Measurements from ENCODE around the gene IL1RAPL1. TPM values are rescaled to one million over a fixed set of nuclear protein-coding genes. Genes with fewer than 3 reads are reported as not detected.

IL1RAPL1 gene
- polyA plus RNA-seq, 1 donor = 0.34 TPM

DNA sequence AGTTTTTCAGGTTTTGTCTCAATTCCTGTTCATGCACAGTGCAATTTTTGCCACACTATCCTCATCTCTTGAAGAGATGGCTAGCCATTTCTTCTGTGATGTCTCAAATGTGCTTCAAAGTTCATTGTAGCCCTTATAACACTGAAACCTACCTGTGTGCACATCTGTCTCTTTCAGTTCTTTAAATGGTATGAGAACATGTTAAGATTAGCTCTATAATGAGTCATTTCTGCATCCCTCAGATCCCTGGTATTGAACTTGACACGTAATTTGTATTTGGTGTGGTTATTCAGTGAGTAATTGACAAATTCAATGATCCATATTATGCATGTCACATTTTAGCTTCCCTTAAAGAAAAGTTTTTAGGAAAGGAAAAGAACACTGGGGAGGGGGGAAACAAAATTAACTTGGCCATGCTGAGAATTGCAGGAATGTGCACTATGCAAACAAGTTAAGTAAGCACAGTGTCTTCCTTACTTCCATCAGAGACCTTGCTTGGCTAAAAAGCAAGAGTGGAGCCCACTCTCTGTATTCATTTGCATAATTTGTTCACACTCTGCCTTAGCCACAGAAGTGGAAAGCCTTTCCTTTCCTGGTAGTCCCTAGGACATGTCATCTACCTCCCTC lies 968.3 kb downstream of the IL1RAPL1 start:
- no peak overlapping the region for H3K4me3 ChIP-seq (ENCODE audit: low read length)
- H3K36me3 ChIP-seq (ENCODE audit: control insufficient read depth, insufficient read depth, low read length) = no peaks in the 10 kb centered on the region
- H3K27me3 ChIP-seq (ENCODE audit: control insufficient read depth, insufficient read depth, low read length) = no peaks in the 10 kb centered on the region
- H3K4me1 ChIP-seq (ENCODE audit: control insufficient read depth, insufficient read depth, low read length) = no peaks in the 10 kb centered on the region
- DNase-seq = no peak
- whole genome bisulfite sequencing (ENCODE audit: insufficient coverage, low lambda C conversion rate) = no CpG with 5 or more reads among the region's 1 CpG
- H3K9me3 ChIP-seq (ENCODE audit: control insufficient read depth, low read depth, low read length) = no peaks in the 10 kb centered on the region
- H3K27ac ChIP-seq (ENCODE audit: low read length) = no peak overlapping the region

DNA sequence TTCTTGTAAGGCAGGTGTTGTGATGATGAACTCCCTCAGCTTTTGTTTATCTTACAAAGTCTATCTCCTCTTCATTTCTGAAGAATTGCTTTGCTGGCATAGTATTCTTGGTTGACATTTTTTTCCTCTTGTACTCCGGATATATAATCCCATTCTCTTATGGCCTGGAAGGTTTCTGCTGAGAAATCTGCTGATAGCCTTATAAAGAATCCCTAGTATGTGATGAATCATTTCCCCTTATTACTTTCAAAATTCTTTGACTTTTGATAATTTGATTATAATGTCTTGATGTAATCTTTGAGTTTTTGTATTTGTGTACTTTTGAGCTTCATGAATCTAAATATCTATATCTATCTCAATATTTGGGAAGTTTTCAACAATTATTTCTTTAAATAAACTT lies 972.8 kb downstream of the IL1RAPL1 start:
- Histone ChIP-seq H3K9me3 (ENCODE audit: control insufficient read depth, low read depth, low read length) (no peaks in the 10 kb centered on the region), H3K27ac (ENCODE audit: low read length) (no peak overlapping the region), H3K27me3 (ENCODE audit: control insufficient read depth, insufficient read depth, low read length) (no peaks in the 10 kb centered on the region), H3K4me3 (ENCODE audit: low read length) (no peak overlapping the region), H3K36me3 (ENCODE audit: control insufficient read depth, insufficient read depth, low read length) (no peaks in the 10 kb centered on the region), H3K4me1 (ENCODE audit: control insufficient read depth, insufficient read depth, low read length) (no peaks in the 10 kb centered on the region)
- no CpG with 5 or more reads among the region's 1 CpG for WGBS (ENCODE audit: insufficient coverage, low lambda C conversion rate)
- no peak for DNase-seq

DNA sequence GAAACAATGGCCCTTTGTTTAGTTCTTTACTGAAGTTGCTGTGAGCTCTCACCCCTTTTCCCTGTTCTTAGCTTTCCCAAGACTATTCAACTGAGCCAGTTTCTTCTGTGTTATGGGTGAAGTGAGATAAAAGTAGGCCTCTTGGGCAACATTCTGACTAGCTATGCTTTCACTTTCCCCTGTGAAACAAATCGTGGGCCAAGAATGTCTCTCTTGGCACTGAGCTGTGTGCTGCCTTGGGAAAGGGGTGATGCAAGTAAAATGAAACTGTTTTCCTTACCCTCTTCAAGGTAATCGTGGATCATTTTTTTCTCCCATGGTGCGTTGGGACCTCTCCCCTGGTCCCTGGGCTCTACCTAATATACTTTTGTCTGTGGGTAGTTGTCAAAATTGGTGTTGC lies 974.2 kb downstream of the IL1RAPL1 start:
- WGBS (ENCODE audit: insufficient coverage, low lambda C conversion rate) = no CpG with 5 or more reads among the region's 3 CpGs
- no peaks in the 10 kb centered on the region for H3K9me3 ChIP-seq (ENCODE audit: control insufficient read depth, low read depth, low read length)
- H3K36me3 ChIP-seq (ENCODE audit: control insufficient read depth, insufficient read depth, low read length) = no peaks in the 10 kb centered on the region
- no peak overlapping the region for H3K4me3 ChIP-seq (ENCODE audit: low read length)
- H3K27ac ChIP-seq (ENCODE audit: low read length) = no peak overlapping the region
- H3K27me3 ChIP-seq (ENCODE audit: control insufficient read depth, insufficient read depth, low read length) = no peaks in the 10 kb centered on the region
- H3K4me1 ChIP-seq (ENCODE audit: control insufficient read depth, insufficient read depth, low read length) = no peaks in the 10 kb centered on the region
- no peak for DNase-seq

- H3K4me3 ChIP-seq (ENCODE audit: low read length) = no peak overlapping the region
- H3K36me3 ChIP-seq (ENCODE audit: control insufficient read depth, insufficient read depth, low read length) = no peaks in the 10 kb centered on the region
- no CpG with 5 or more reads among the region's 4 CpGs for WGBS (ENCODE audit: insufficient coverage, low lambda C conversion rate)
- no peak for DNase-seq
- no peaks in the 10 kb centered on the region for H3K4me1 ChIP-seq (ENCODE audit: control insufficient read depth, insufficient read depth, low read length)
- no peak overlapping the region for H3K27ac ChIP-seq (ENCODE audit: low read length)
- no peaks in the 10 kb centered on the region for H3K27me3 ChIP-seq (ENCODE audit: control insufficient read depth, insufficient read depth, low read length)
- no peaks in the 10 kb centered on the region for H3K9me3 ChIP-seq (ENCODE audit: control insufficient read depth, low read depth, low read length)
Measured at GRCh38 chrX:29580560-29580959, 993.3 kb downstream of the IL1RAPL1 start.

DNA sequence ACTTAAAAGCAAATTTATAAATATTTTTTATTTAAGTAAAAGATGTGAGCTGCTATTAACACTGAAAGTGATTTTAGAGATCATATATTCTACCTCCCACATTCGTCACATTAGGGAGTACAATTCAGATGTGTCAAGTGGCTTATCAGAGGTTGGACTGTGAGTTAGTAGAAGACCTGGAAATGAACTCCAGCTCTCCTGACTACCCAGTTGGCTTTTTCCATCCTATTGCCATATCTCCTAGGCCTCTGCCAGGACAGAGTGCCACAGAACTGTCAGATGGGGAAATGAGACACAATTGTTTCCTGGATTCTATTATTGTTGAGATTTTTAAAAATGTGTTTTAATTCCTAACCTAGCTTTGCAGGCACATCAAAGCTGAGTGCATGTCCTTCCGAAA lies 994.0 kb downstream of the IL1RAPL1 start:
- WGBS (ENCODE audit: insufficient coverage, low lambda C conversion rate) = no CpG with 5 or more reads among the region's 2 CpGs
- no peaks in the 10 kb centered on the region for H3K4me1 ChIP-seq (ENCODE audit: control insufficient read depth, insufficient read depth, low read length)
- H3K4me3 ChIP-seq (ENCODE audit: low read length) = no peak overlapping the region
- DNase-seq = no peak
- no peaks in the 10 kb centered on the region for H3K36me3 ChIP-seq (ENCODE audit: control insufficient read depth, insufficient read depth, low read length)
- no peaks in the 10 kb centered on the region for H3K27me3 ChIP-seq (ENCODE audit: control insufficient read depth, insufficient read depth, low read length)
- no peaks in the 10 kb centered on the region for H3K9me3 ChIP-seq (ENCODE audit: control insufficient read depth, low read depth, low read length)
- no peak overlapping the region for H3K27ac ChIP-seq (ENCODE audit: low read length)

- no peak overlapping the region for H3K4me3 ChIP-seq (ENCODE audit: low read length)
- no peaks in the 10 kb centered on the region for H3K4me1 ChIP-seq (ENCODE audit: control insufficient read depth, insufficient read depth, low read length)
- H3K9me3 ChIP-seq (ENCODE audit: control insufficient read depth, low read depth, low read length) = no peaks in the 10 kb centered on the region
- no peaks in the 10 kb centered on the region for H3K27me3 ChIP-seq (ENCODE audit: control insufficient read depth, insufficient read depth, low read length)
- no peak overlapping the region for H3K27ac ChIP-seq (ENCODE audit: low read length)
- no peaks in the 10 kb centered on the region for H3K36me3 ChIP-seq (ENCODE audit: control insufficient read depth, insufficient read depth, low read length)
- DNase-seq = no peak
- WGBS (ENCODE audit: insufficient coverage, low lambda C conversion rate) = no CpG with 5 or more reads among the region's 2 CpGs
Measured at GRCh38 chrX:29587107-29587506, 999.9 kb downstream of the IL1RAPL1 start.

DNA sequence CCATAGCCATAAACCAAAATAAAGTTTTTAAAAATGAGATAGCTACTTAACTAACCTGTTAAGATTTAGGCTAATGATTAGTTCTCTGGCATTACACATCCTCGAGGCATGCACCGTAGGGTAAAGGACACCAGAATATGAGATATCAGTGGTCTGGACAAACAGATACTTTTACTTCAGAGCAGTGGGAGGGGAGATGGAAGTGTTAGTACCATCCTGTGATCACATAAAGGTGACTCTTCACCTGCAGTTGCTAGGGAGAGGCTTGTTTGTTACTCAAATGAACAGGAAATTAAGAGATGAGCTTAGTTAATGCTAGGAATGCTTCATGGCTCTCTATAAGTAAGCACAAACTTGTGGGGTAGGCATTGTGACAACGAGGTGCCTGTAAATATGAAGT lies 1003.7 kb downstream of the IL1RAPL1 start:
- Histone ChIP-seq H3K27me3 (ENCODE audit: control insufficient read depth, insufficient read depth, low read length) (no peaks in the 10 kb centered on the region), H3K4me1 (ENCODE audit: control insufficient read depth, insufficient read depth, low read length) (no peaks in the 10 kb centered on the region), H3K27ac (ENCODE audit: low read length) (no peak overlapping the region), H3K36me3 (ENCODE audit: control insufficient read depth, insufficient read depth, low read length) (no peaks in the 10 kb centered on the region), H3K9me3 (ENCODE audit: control insufficient read depth, low read depth, low read length) (no peaks in the 10 kb centered on the region), H3K4me3 (ENCODE audit: low read length) (no peak overlapping the region)
- no peak for DNase-seq
- whole genome bisulfite sequencing (ENCODE audit: insufficient coverage, low lambda C conversion rate) = no CpG with 5 or more reads among the region's 3 CpGs

DNA sequence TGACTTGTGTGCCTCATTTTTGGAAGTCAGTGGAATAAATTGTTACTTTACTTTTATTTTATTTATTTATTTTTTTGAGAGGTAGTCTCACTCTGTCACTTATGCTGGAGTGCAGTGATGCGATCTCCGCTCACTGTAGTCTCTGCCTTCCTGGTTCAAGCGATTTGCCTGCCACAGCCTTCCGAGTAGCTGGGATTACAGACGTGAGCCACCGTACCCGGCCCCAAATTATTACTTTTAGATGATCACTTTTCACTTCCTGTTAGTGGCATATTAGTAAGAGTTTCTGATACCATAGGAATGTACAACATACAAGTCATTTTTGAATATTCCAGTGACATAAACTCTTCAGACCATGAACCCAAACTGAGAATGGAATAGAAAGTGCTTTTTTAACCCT lies 1017.1 kb downstream of the IL1RAPL1 start:
- H3K4me3 ChIP-seq (ENCODE audit: low read length) = no peak overlapping the region
- DNase-seq = no peak
- no peak overlapping the region for H3K27ac ChIP-seq (ENCODE audit: low read length)
- no peaks in the 10 kb centered on the region for H3K4me1 ChIP-seq (ENCODE audit: control insufficient read depth, insufficient read depth, low read length)
- WGBS (ENCODE audit: insufficient coverage, low lambda C conversion rate) = no CpG with 5 or more reads among the region's 7 CpGs
- no peaks in the 10 kb centered on the region for H3K9me3 ChIP-seq (ENCODE audit: control insufficient read depth, low read depth, low read length)
- H3K36me3 ChIP-seq (ENCODE audit: control insufficient read depth, insufficient read depth, low read length) = no peaks in the 10 kb centered on the region
- no peaks in the 10 kb centered on the region for H3K27me3 ChIP-seq (ENCODE audit: control insufficient read depth, insufficient read depth, low read length)

- H3K9me3 ChIP-seq (ENCODE audit: control insufficient read depth, low read depth, low read length) = no peaks in the 10 kb centered on the region
- H3K27ac ChIP-seq (ENCODE audit: low read length) = no peak overlapping the region
- DNase-seq = no peak
- H3K4me3 ChIP-seq (ENCODE audit: low read length) = no peak overlapping the region
- WGBS (ENCODE audit: insufficient coverage, low lambda C conversion rate) = no CpG with 5 or more reads among the region's 3 CpGs
- no peaks in the 10 kb centered on the region for H3K4me1 ChIP-seq (ENCODE audit: control insufficient read depth, insufficient read depth, low read length)
- no peaks in the 10 kb centered on the region for H3K36me3 ChIP-seq (ENCODE audit: control insufficient read depth, insufficient read depth, low read length)
- H3K27me3 ChIP-seq (ENCODE audit: control insufficient read depth, insufficient read depth, low read length) = no peaks in the 10 kb centered on the region
Measured at GRCh38 chrX:29617276-29617675, 1030.0 kb downstream of the IL1RAPL1 start.

DNA sequence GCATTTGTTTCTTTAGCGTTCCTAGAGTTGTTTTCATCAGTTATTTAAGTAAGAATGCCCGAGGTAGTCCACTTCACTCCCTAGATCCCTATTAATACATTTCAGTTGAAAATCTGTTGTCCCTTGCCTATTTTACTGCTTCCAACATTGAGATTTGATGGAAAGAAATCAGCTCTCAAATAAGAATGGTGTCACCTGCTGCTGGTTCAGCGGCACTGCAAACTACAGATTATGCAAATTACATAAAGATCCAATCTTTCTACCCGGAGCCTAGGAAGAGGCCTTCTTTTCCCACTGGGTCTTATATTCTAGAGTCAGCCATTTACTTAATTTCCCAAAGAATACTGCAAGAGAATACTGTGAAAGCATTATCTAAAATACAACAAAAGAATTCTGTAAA lies 1030.5 kb downstream of the IL1RAPL1 start:
- Histone ChIP-seq H3K27me3 (ENCODE audit: control insufficient read depth, insufficient read depth, low read length) (no peaks in the 10 kb centered on the region), H3K9me3 (ENCODE audit: control insufficient read depth, low read depth, low read length) (no peaks in the 10 kb centered on the region), H3K4me3 (ENCODE audit: low read length) (no peak overlapping the region), H3K36me3 (ENCODE audit: control insufficient read depth, insufficient read depth, low read length) (no peaks in the 10 kb centered on the region), H3K27ac (ENCODE audit: low read length) (no peak overlapping the region), H3K4me1 (ENCODE audit: control insufficient read depth, insufficient read depth, low read length) (no peaks in the 10 kb centered on the region)
- WGBS (ENCODE audit: insufficient coverage, low lambda C conversion rate) = no CpG with 5 or more reads among the region's 4 CpGs
- no peak for DNase-seq

DNA sequence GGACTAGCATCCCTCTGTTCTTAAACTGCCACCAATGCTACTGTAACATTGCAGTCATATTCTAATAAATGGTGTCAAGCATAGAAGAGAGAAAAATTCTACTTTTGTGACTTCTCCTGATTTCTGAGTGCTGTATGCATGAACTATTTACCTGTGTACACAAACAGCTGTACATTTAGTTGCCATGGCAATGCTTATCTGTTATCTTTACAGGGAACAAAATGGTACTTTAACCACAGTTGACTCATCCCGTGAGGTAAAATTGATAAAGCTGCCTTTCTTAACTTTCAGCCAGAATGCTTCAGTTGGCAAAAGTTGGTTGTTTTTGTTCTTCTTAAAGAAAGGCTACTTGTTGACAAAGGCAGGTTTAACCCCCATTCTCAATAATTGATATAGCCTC lies 1040.6 kb downstream of the IL1RAPL1 start:
- no peaks in the 10 kb centered on the region for H3K9me3 ChIP-seq (ENCODE audit: control insufficient read depth, low read depth, low read length)
- WGBS (ENCODE audit: insufficient coverage, low lambda C conversion rate) = no CpG with 5 or more reads among the region's 1 CpG
- no peak overlapping the region for H3K4me3 ChIP-seq (ENCODE audit: low read length)
- no peaks in the 10 kb centered on the region for H3K4me1 ChIP-seq (ENCODE audit: control insufficient read depth, insufficient read depth, low read length)
- no peak for DNase-seq
- H3K27me3 ChIP-seq (ENCODE audit: control insufficient read depth, insufficient read depth, low read length) = no peaks in the 10 kb centered on the region
- no peaks in the 10 kb centered on the region for H3K36me3 ChIP-seq (ENCODE audit: control insufficient read depth, insufficient read depth, low read length)
- no peak overlapping the region for H3K27ac ChIP-seq (ENCODE audit: low read length)
